ENCODE measurements around the gene MARCHF6.
"Not testable (repeated sequence)": the region's sequence is repeated elsewhere in the genome, so short reads cannot be mapped to it uniquely, and the experiment has no call there.

MARCHF6 gene

DNA sequence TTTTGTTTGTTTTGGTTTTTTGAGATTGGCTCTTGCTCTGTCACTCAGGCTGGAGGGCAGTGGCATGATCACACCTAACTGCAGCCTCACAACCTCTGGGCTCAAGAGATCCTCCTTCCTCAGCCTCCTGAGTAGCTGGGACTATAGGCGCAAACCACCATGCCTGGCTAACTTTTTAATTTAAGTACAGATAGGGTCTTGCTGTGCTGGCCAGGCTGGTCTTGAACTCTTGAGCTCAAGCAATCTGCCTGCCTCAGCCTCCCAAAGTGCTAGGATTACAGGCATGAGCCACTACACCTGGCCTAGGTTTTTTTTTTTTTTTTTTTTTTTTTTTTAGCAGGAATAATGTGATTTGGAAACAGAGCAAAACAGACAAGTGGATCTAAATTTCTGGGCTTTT, 37.6 kb downstream of the MARCHF6 start:
- TF ChIP-seq, protein P1, sequence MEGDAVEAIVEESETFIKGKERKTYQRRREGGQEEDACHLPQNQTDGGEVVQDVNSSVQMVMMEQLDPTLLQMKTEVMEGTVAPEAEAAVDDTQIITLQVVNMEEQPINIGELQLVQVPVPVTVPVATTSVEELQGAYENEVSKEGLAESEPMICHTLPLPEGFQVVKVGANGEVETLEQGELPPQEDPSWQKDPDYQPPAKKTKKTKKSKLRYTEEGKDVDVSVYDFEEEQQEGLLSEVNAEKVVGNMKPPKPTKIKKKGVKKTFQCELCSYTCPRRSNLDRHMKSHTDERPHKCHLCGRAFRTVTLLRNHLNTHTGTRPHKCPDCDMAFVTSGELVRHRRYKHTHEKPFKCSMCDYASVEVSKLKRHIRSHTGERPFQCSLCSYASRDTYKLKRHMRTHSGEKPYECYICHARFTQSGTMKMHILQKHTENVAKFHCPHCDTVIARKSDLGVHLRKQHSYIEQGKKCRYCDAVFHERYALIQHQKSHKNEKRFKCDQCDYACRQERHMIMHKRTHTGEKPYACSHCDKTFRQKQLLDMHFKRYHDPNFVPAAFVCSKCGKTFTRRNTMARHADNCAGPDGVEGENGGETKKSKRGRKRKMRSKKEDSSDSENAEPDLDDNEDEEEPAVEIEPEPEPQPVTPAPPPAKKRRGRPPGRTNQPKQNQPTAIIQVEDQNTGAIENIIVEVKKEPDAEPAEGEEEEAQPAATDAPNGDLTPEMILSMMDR (IDR thresholded peaks at IDR 0.05; ENCODE audit: poor library complexity, severe bottlenecking), result no peak
- Histone ChIP-seq H3K4me1 (ENCODE audit: insufficient read depth, poor library complexity, severe bottlenecking) (no peaks in the 10 kb centered on the region), H3K27me3 (ENCODE audit: insufficient read depth, poor library complexity, severe bottlenecking) (no peaks in the 10 kb centered on the region), H3K36me3 (ENCODE audit: low read depth) (peaks cover 97% of the 10 kb centered on the region), H3K27ac (ENCODE audit: poor library complexity, severe bottlenecking) (no peak overlapping the region), H3K4me3 (ENCODE audit: severe bottlenecking) (no peak overlapping the region), H3K9me3 (ENCODE audit: severe bottlenecking) (no peaks in the 10 kb centered on the region)
- ATAC-seq (ENCODE audit: low read depth), result no peak
- DNase-seq (ENCODE audit: low spot score), result no peak

GRCh38 chr5:10392567-10393328, 39.3 kb downstream of the MARCHF6 start:
- peaks cover 99% of the 10 kb centered on the region for H3K36me3 ChIP-seq (ENCODE audit: low read depth)
- H3K4me3 ChIP-seq (ENCODE audit: severe bottlenecking); H3K27me3 ChIP-seq (ENCODE audit: insufficient read depth, poor library complexity, severe bottlenecking); DNase-seq (ENCODE audit: low spot score); H3K27ac ChIP-seq (ENCODE audit: poor library complexity, severe bottlenecking); H3K9me3 ChIP-seq (ENCODE audit: severe bottlenecking); ATAC-seq (ENCODE audit: low read depth); H3K4me1 ChIP-seq (ENCODE audit: insufficient read depth, poor library complexity, severe bottlenecking): not testable (repeated sequence)

DNA sequence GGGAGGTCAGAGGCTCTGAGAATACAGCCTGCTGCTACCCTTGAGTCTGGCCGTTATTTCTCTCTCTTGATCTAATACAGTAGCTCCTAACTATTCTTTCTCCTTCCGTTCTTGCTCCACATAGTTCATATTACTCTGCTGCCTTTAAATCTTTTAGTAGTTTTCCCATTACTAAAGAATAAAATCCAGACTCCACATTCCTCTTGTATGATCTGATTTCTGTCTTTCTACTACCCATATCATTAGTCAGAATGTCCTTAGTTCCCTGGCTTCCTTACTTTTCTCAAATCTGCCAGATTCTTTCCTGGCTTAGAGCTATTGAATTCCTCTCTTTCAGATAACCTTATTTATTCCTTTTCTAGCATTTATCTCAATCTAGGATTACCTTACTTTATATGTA, 40.0 kb downstream of the MARCHF6 start:
- Histone ChIP-seq H3K27me3 (ENCODE audit: insufficient read depth, poor library complexity, severe bottlenecking) (no peaks in the 10 kb centered on the region), H3K4me1 (ENCODE audit: insufficient read depth, poor library complexity, severe bottlenecking) (no peaks in the 10 kb centered on the region), H3K36me3 (ENCODE audit: low read depth) (peaks cover 99% of the 10 kb centered on the region), H3K9me3 (ENCODE audit: severe bottlenecking) (no peaks in the 10 kb centered on the region), H3K4me3 (ENCODE audit: severe bottlenecking) (no peak overlapping the region), H3K27ac (ENCODE audit: poor library complexity, severe bottlenecking) (no peak overlapping the region)
- TF ChIP-seq, protein P1 (IDR thresholded peaks at IDR 0.05; ENCODE audit: poor library complexity, severe bottlenecking), result no peak
- no peak for DNase-seq (ENCODE audit: low spot score)
- no peak for ATAC-seq (ENCODE audit: low read depth)

DNA sequence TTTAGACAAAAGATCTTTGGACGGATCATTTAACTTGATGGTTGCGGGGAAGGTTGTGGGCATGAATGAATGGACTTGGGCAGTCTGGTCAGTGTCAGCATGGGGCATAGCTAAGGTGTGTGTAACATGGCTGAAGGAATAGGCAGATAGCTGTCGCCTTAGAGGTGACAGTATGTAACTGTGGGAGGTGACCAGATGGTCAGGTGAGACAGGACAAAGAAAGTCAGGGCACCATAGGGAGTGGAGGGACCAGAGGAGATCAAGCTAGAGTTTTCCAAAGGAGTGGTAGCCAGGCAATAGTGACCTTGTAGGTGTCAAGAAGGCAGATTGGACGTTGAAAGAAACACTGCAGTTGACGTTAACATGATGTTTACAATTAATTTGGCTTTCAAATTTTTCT, 43.1 kb downstream of the MARCHF6 start:
- no peaks in the 10 kb centered on the region for H3K27me3 ChIP-seq (ENCODE audit: insufficient read depth, poor library complexity, severe bottlenecking)
- H3K27ac ChIP-seq (ENCODE audit: poor library complexity, severe bottlenecking), result no peak overlapping the region
- H3K36me3 ChIP-seq (ENCODE audit: low read depth), result peaks cover 99% of the 10 kb centered on the region
- DNase-seq (ENCODE audit: low spot score) (no peak), ATAC-seq (ENCODE audit: low read depth) (no peak)
- H3K4me3 ChIP-seq (ENCODE audit: severe bottlenecking), result no peak overlapping the region
- TF ChIP-seq, protein P1 (IDR thresholded peaks at IDR 0.05; ENCODE audit: poor library complexity, severe bottlenecking), result no peak
- H3K9me3 ChIP-seq (ENCODE audit: severe bottlenecking), result no peaks in the 10 kb centered on the region
- H3K4me1 ChIP-seq (ENCODE audit: insufficient read depth, poor library complexity, severe bottlenecking), result no peaks in the 10 kb centered on the region

- H3K4me3 ChIP-seq (ENCODE audit: severe bottlenecking), result no peak overlapping the region
- H3K9me3 ChIP-seq (ENCODE audit: severe bottlenecking), result no peaks in the 10 kb centered on the region
- TF ChIP-seq, protein P1 (IDR thresholded peaks at IDR 0.05; ENCODE audit: poor library complexity, severe bottlenecking), result no peak
- DNase-seq (ENCODE audit: low spot score) (no peak), ATAC-seq (ENCODE audit: low read depth) (no peak)
- no peaks in the 10 kb centered on the region for H3K4me1 ChIP-seq (ENCODE audit: insufficient read depth, poor library complexity, severe bottlenecking)
- H3K36me3 ChIP-seq (ENCODE audit: low read depth), result peaks cover 99% of the 10 kb centered on the region
- H3K27ac ChIP-seq (ENCODE audit: poor library complexity, severe bottlenecking), result no peak overlapping the region
- no peaks in the 10 kb centered on the region for H3K27me3 ChIP-seq (ENCODE audit: insufficient read depth, poor library complexity, severe bottlenecking)
Observed at GRCh38 chr5:10399839-10400238, 46.3 kb downstream of the MARCHF6 start.

All from RWPE2 (cell line).